Fibroblast of mammary gland (primary cell): Measurements from ENCODE around the gene CFAP161.
"Not testable (repeated sequence)": the region's sequence is repeated elsewhere in the genome, so short reads cannot be mapped to it uniquely, and the experiment has no call there.

ENCODE experiments used
- DNase-seq: peaks from one replicate; pipeline ENCODE4 v3.0.0-alpha.2; 2010; ENCODE audit warnings: low read depth
- H3K4me3 ChIP-seq: 2 replicates; pipeline ENCODE4 v1.5.1; 2011; ENCODE audit warnings: low read depth, mild to moderate bottlenecking, low read length, moderate library complexity; ENCODE audit not compliant: control insufficient read depth
- CTCF ChIP-seq: conservative IDR thresholded peaks from 2 replicates; pipeline ENCODE4 v1.5.1; 2011; ENCODE audit warnings: low read depth, low read length, inconsistent platforms; ENCODE audit not compliant: control insufficient read depth, insufficient read depth

CFAP161 gene

GRCh38 chr15:81120069-81120468 is 14.0 kb upstream of the CFAP161 start:
- H3K4me3 ChIP-seq = no peak overlapping the region
- no peak for TF ChIP-seq CTCF
- DNase-seq = no peak

GRCh38 chr15:81126892-81127291 is 7.2 kb upstream of the CFAP161 start:
- no peak overlapping the region for H3K4me3 ChIP-seq
- no peak for TF ChIP-seq CTCF
- peak; percentile 36 for DNase-seq

- DNase-seq = not testable (repeated sequence)
Measured at GRCh38 chr15:81141478-81141877, 7.4 kb downstream of the CFAP161 start.

GRCh38 chr15:81146006-81146405 is 11.9 kb downstream of the CFAP161 start:
- peak; percentile 65 for DNase-seq
- no peak for TF ChIP-seq CTCF
- H3K4me3 ChIP-seq = no peak overlapping the region

More at GRCh38 chr15:81141478-81141877, 7.4 kb downstream of the CFAP161 start:
- H3K4me3 ChIP-seq = not testable (repeated sequence)

GRCh38 chr15:81146466-81146865 is 12.4 kb downstream of the CFAP161 start:
- no peak for DNase-seq
- no peak overlapping the region for H3K4me3 ChIP-seq
- TF ChIP-seq CTCF = no peak

GRCh38 chr15:81151389-81151788 is 17.3 kb downstream of the CFAP161 start:
- no peak for DNase-seq
- H3K4me3 ChIP-seq = no peak overlapping the region
- TF ChIP-seq CTCF = no peak

- no peak for DNase-seq
- TF ChIP-seq CTCF = no peak
- no peak overlapping the region for H3K4me3 ChIP-seq
Measured at GRCh38 chr15:81152339-81152738, 18.3 kb downstream of the CFAP161 start.
